Measurements from ENCODE around the gene ENDOV.

The ENDOV gene

DNA sequence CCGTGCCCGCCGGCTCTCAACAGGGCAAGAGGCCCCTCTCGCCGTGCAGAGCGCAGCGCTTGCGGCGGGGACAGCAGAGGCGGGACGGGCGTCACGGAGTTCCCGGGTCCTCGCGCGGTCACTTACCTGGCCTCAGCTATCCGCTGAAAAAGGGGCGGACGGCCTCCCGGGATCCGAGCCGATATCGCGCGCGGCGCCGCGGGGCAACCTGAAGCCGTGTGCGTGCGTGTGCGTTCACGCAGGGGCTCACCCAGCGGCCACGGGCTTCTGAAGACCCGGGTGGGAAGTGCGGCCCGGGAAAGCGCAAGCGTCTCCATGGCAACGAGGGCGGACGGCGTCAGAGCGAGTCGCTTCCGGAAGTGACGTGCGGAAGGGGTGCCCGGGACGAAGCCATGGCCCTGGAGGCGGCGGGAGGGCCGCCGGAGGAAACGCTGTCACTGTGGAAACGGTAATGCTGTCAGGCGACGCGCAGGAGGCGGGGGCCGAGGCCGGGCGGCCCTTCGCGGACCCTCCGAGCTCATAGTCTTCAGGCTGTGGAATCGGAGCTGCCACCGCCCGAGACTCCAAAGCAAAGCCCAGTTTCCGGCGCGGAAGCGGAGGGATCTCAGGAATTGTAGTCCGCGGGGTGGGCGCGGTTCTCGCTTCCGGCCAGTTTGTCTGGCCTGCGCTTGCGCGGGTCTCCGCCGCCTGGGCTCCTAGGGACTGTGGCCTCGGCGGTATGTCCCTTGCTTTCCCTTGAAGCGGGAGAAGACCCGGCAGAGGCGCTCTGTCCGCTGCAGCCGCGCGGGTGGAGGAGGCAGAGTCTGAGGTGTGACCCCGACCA lies at the start of gene ENDOV:
ENDOV (plus strand) TSS at position 365 of the 823 bp plus-strand sequence; CDS start at position 393, 28 bp downstream.
- POLR2A ChIA-PET, result interaction anchor here (1.6 kb wide), 1 partner anchor 40 kb away, joined by 6 read pairs; no protein-coding TSS in a partner anchor
- TF ChIP-seq L3MBTL2 (conservative IDR thresholded peaks at IDR 0.05) (peak; percentile 57), FOXK2 (IDR thresholded peaks at IDR 0.05) (no peak), TARDBP (IDR thresholded peaks at IDR 0.05) (peak; percentile 22; the same call in 1 of the 2 replicates), HDGF (IDR thresholded peaks at IDR 0.05; ENCODE audit: borderline replicate concordance) (0 out of 2 replicates have a peak, but pooled peaks have one; percentile 12)
- CTCF ChIA-PET, result interaction anchor here (0.6 kb wide), 1 partner anchor 10 kb away, joined by 3 read pairs; no protein-coding TSS in a partner anchor
- peak; percentile 99 for DNase-seq (ENCODE audit: extremely low spot score)

DNA sequence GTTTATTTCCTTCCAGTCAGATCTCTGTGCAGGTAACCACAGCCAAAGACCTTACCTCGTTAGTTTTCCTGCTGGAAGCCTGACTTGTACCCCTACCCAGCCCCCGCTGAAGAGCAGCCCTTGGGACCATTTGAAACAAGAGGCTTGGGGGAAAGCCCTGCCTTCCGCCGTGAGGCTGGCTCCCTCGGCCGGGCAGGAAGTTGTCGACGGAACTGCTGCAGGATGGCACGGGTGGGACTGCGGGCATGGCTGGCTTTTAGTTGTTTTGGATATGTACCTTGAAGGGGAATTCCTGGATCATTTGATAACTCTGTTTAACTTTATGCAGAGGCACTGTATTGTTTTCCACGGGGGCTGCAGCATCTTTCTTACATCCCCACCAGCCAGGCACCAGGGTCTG lies 49.0 kb upstream of the ENDOV start:
- POLR2A ChIA-PET, result no interaction called here
- TF ChIP-seq LEF1 (IDR thresholded peaks at IDR 0.05; ENCODE audit: borderline replicate concordance), result no peak
- TF ChIP-seq ZNF384 (IDR thresholded peaks at IDR 0.05), result no peak
- TF ChIP-seq FOXA1 (IDR thresholded peaks at IDR 0.05), result no peak
- no peak for DNase-seq (ENCODE audit: extremely low spot score)
- CTCF ChIA-PET, result no interaction called here

- POLR2A ChIA-PET, result no interaction called here
- no peak for TF ChIP-seq FOXK2 (IDR thresholded peaks at IDR 0.05)
- no peak for TF ChIP-seq BHLHE40 (IDR thresholded peaks at IDR 0.05; ENCODE audit: borderline replicate concordance)
- no peak for TF ChIP-seq ELF4 (IDR thresholded peaks at IDR 0.05)
- TF ChIP-seq FOXA1 (IDR thresholded peaks at IDR 0.05), result no peak
- TF ChIP-seq SP1 (IDR thresholded peaks at IDR 0.05), result no peak
- TF ChIP-seq CTBP1 (IDR thresholded peaks at IDR 0.05; ENCODE audit: borderline replicate concordance), result no peak
- no peak for TF ChIP-seq NFRKB (IDR thresholded peaks at IDR 0.05)
- TF ChIP-seq, protein P1, sequence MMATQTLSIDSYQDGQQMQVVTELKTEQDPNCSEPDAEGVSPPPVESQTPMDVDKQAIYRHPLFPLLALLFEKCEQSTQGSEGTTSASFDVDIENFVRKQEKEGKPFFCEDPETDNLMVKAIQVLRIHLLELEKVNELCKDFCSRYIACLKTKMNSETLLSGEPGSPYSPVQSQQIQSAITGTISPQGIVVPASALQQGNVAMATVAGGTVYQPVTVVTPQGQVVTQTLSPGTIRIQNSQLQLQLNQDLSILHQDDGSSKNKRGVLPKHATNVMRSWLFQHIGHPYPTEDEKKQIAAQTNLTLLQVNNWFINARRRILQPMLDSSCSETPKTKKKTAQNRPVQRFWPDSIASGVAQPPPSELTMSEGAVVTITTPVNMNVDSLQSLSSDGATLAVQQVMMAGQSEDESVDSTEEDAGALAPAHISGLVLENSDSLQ (IDR thresholded peaks at IDR 0.05), result no peak
- TF ChIP-seq LEF1 (IDR thresholded peaks at IDR 0.05; ENCODE audit: borderline replicate concordance), result no peak
- TF ChIP-seq ARNT (IDR thresholded peaks at IDR 0.05), result no peak
- TF ChIP-seq SUZ12 (IDR thresholded peaks at IDR 0.05), result no peak
- no peak for TF ChIP-seq L3MBTL2 (conservative IDR thresholded peaks at IDR 0.05)
- no peak for TF ChIP-seq TARDBP (IDR thresholded peaks at IDR 0.05)
- TF ChIP-seq HDGF (IDR thresholded peaks at IDR 0.05; ENCODE audit: borderline replicate concordance), result no peak
- CTCF ChIA-PET, result no interaction called here
- no peak for DNase-seq (ENCODE audit: extremely low spot score)
Measured at GRCh38 chr17:80367503-80367902, 47.5 kb upstream of the ENDOV start.

DNA sequence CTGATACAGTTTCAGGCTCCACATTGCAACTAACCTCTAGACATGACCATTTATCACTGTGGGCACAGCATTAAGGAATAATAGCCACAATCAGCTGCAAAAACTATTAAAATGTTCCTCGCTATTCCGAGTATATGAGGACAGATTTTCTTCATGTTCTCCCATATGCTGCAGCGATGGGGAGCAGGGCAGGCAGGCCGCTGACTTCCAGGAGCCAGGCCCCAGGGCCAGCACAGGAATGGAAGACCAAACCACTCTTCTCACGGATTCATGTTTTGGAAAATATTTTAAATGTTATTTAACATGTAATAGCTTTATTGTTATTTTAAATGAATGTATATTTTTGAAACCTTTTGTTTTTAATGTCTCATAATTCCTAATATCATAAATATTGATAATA lies 43.8 kb upstream of the ENDOV start:
- no peak for TF ChIP-seq CTBP1 (IDR thresholded peaks at IDR 0.05; ENCODE audit: borderline replicate concordance)
- no peak for TF ChIP-seq L3MBTL2 (conservative IDR thresholded peaks at IDR 0.05)
- no peak for TF ChIP-seq FOXM1 (IDR thresholded peaks at IDR 0.05; ENCODE audit: borderline replicate concordance)
- TF ChIP-seq ARNT (IDR thresholded peaks at IDR 0.05), result no peak
- no peak for TF ChIP-seq ELF4 (IDR thresholded peaks at IDR 0.05)
- TF ChIP-seq NFRKB (IDR thresholded peaks at IDR 0.05), result no peak
- TF ChIP-seq, protein P1 (IDR thresholded peaks at IDR 0.05), result no peak
- TF ChIP-seq TARDBP (IDR thresholded peaks at IDR 0.05), result no peak
- no peak for TF ChIP-seq BHLHE40 (IDR thresholded peaks at IDR 0.05; ENCODE audit: borderline replicate concordance)
- TF ChIP-seq SUZ12 (IDR thresholded peaks at IDR 0.05), result no peak
- TF ChIP-seq HDGF (IDR thresholded peaks at IDR 0.05; ENCODE audit: borderline replicate concordance), result no peak
- TF ChIP-seq ZNF384 (IDR thresholded peaks at IDR 0.05), result no peak
- no peak for TF ChIP-seq FOXA1 (IDR thresholded peaks at IDR 0.05)
- ChIA-PET POLR2A (no interaction called here), CTCF (no interaction called here)
- DNase-seq (ENCODE audit: extremely low spot score), result no peak

DNA sequence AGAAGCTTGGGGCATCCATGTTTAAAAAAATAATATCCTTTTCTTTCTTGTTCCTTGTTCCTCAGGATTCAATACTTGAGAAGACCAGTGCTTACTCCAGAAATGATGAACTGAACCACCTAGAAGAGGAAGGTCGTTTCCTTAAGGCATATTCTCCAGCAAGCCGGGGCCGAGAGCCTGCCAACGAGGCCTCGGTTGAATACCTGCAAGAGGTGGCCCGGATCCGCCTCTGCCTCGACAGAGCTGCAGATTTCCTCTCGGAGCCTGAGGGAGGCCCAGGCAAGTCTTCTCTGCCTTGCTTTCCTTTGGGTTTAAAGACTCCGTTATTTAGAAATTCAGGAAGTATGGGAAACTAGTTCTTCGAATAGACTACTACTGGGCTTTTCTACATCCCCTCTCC lies 42.5 kb upstream of the ENDOV start:
- DNase-seq (ENCODE audit: extremely low spot score), result no peak
- no peak for TF ChIP-seq CTBP1 (IDR thresholded peaks at IDR 0.05; ENCODE audit: borderline replicate concordance)
- no peak for TF ChIP-seq FOXK2 (IDR thresholded peaks at IDR 0.05)
- TF ChIP-seq L3MBTL2 (conservative IDR thresholded peaks at IDR 0.05), result no peak
- TF ChIP-seq ELF4 (IDR thresholded peaks at IDR 0.05), result no peak
- TF ChIP-seq BHLHE40 (IDR thresholded peaks at IDR 0.05; ENCODE audit: borderline replicate concordance), result no peak
- TF ChIP-seq TARDBP (IDR thresholded peaks at IDR 0.05), result no peak
- TF ChIP-seq, protein P1 (IDR thresholded peaks at IDR 0.05), result no peak
- no peak for TF ChIP-seq HDGF (IDR thresholded peaks at IDR 0.05; ENCODE audit: borderline replicate concordance)
- no peak for TF ChIP-seq SP1 (IDR thresholded peaks at IDR 0.05)
- no peak for TF ChIP-seq SUZ12 (IDR thresholded peaks at IDR 0.05)
- TF ChIP-seq ZNF384 (IDR thresholded peaks at IDR 0.05), result no peak
- no peak for TF ChIP-seq NFRKB (IDR thresholded peaks at IDR 0.05)
- no peak for TF ChIP-seq FOXA1 (IDR thresholded peaks at IDR 0.05)
- no peak for TF ChIP-seq ARNT (IDR thresholded peaks at IDR 0.05)
- POLR2A ChIA-PET, result no interaction called here
- CTCF ChIA-PET, result interaction anchor here (0.7 kb wide), 1 partner anchor 9 kb away, joined by 3 read pairs; no protein-coding TSS in a partner anchor

DNA sequence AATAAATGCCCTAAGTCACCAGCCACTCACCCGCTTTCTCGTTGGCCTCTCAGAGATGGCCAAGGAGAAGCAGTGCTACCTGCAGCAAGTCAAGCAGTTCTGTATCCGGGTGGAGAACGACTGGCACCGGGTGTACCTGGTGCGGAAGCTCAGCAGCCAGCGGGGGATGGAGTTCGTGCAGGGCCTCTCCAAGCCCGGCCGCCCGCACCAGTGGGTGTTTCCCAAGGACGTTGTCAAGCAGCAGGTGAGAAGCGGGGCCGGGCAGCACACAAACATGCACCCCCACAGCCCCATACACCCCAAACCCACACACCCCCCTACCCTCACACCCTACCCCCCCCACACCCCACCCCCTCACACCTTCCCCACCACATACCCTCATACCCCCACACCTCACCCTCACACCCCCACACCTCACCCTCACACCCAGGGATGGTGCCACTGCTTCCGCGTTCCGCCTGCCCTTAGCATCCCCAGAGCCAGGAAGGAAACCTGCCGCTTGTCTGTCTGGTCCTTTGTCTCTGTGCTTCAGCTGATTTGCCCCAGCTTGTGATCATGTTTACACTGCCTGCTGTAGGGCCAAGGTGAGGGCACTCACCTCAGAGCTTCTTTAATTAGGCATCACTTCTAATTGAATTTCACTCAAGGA lies 41.9 kb upstream of the ENDOV start:
- no peak for DNase-seq (ENCODE audit: extremely low spot score)
- ChIA-PET POLR2A (no interaction called here), CTCF (interaction anchor here (0.7 kb wide), 1 partner anchor 8 kb away, joined by 3 read pairs; no protein-coding TSS in a partner anchor)
- TF ChIP-seq ELF4 (IDR thresholded peaks at IDR 0.05), result no peak
- TF ChIP-seq ARNT (IDR thresholded peaks at IDR 0.05), result no peak
- TF ChIP-seq, protein P1 (IDR thresholded peaks at IDR 0.05), result no peak
- no peak for TF ChIP-seq CTBP1 (IDR thresholded peaks at IDR 0.05; ENCODE audit: borderline replicate concordance)
